PC-9 (cell line): ENCODE results near the gene KIAA0232. TPM values are rescaled to one million over a fixed set of nuclear protein-coding genes. Genes with fewer than 3 reads are reported as not detected.

Source experiments
- BruUV-seq: library from RNA; stranded (reverse); fragments of 400-500 nt; replicated peaks from 2 replicates; lab custom pipeline; 2021; lab: Mats Ljungman, UMichigan
- CTCF ChIA-PET: fragments of 300-600 bp; sonication (Branson Sonifier 250); formaldehyde crosslinking; loops from one replicate; lab custom pipeline; 2022; ENCODE audit warnings: antibody characterized with exemption; lab: Charles Lee
- POLR2A ChIA-PET: fragments of 300-600 bp; sonication (Branson Sonifier 250); formaldehyde crosslinking; loops from one replicate; lab custom pipeline; 2022; ENCODE audit warnings: antibody characterized with exemption; ENCODE audit not compliant: unreplicated experiment; lab: Charles Lee
- DNase-seq, 2 experiments: peaks; one replicate each; pipeline versions ENCODE4 v3.0.0 to v3.0.0-alpha.2; 2015 to 2022; ENCODE audit warnings: mixed read lengths in 1 of 2
- H2AFZ ChIP-seq: fragments of 200-600 bp; sonication (generic); 2 replicates; pipeline ENCODE4 v1.8.1; 2017; ENCODE audit warnings: antibody characterized with exemption
- H3F3A ChIP-seq: fragments of 200-600 bp; sonication (generic); 2 replicates; pipeline ENCODE4 v1.8.1; 2017; ENCODE audit warnings: antibody characterized with exemption, mild to moderate bottlenecking, low read depth; ENCODE audit not compliant: insufficient read depth
- H3K27ac ChIP-seq: fragments of 200-600 bp; sonication (generic); 2 replicates; pipeline ENCODE4 v1.6.1; 2016; ENCODE audit warnings: mixed run types
- H3K27me3 ChIP-seq: fragments of 200-600 bp; sonication (generic); 2 replicates; pipeline ENCODE4 v1.6.1; 2016; ENCODE audit warnings: low read depth, mixed run types; ENCODE audit not compliant: insufficient read depth
- H3K36me3 ChIP-seq: fragments of 200-600 bp; sonication (generic); 2 replicates; pipeline ENCODE4 v1.6.1; 2016; ENCODE audit warnings: low read depth, mixed run types
- H3K4me1 ChIP-seq: fragments of 200-600 bp; sonication (generic); replicated peaks from 2 replicates; pipeline ENCODE4 v1.6.1; 2016; ENCODE audit warnings: mixed run types; ENCODE audit not compliant: insufficient read depth
- H3K4me2 ChIP-seq: fragments of 200-600 bp; sonication (generic); 2 replicates; pipeline ENCODE4 v1.6.1; 2017; ENCODE audit warnings: mixed run types
- H3K4me3 ChIP-seq: fragments of 200-600 bp; sonication (generic); 2 replicates; pipeline ENCODE4 v1.6.1; 2016; ENCODE audit warnings: mixed run types
- H3K79me2 ChIP-seq: fragments of 200-600 bp; sonication (generic); 2 replicates; pipeline ENCODE4 v1.6.1; 2017; ENCODE audit warnings: low read depth, mixed run types
- H3K9me2 ChIP-seq: fragments of 200-600 bp; sonication (generic); 2 replicates; pipeline ENCODE4 v1.8.1; 2017; ENCODE audit warnings: mild to moderate bottlenecking; ENCODE audit not compliant: insufficient read depth
- H3K9me3 ChIP-seq: fragments of 200-600 bp; sonication (generic); 2 replicates; pipeline ENCODE4 v1.8.1; 2016; ENCODE audit warnings: low read depth; ENCODE audit not compliant: insufficient read depth
- H4K20me1 ChIP-seq: fragments of 200-600 bp; sonication (generic); 2 replicates; pipeline ENCODE4 v1.8.1; 2017; ENCODE audit not compliant: insufficient read depth
- CTCF ChIP-seq: fragments of 200-600 bp; sonication (generic); conservative IDR thresholded peaks from 2 replicates; pipeline ENCODE4 v1.6.1; 2017; ENCODE audit warnings: mixed run types, antibody characterized with exemption, mild to moderate bottlenecking, moderate library complexity
- EZH2 ChIP-seq: fragments of 200-600 bp; sonication (generic); IDR thresholded peaks from 2 replicates; pipeline ENCODE4 v1.8.0; 2017; ENCODE audit warnings: antibody characterized with exemption, low read depth
- intact Hi-C: fragments of 100-400 bp; cut with micrococcal nuclease; formaldehyde crosslinking; loops from one replicate; pipeline ENCODE4 v1.10.0; 2022; ENCODE audit not compliant: unreplicated experiment
- total RNA-seq: library from RNA; stranded (reverse); gene quantifications from 2 replicates; pipeline ENCODE4 v1.2.3, GENCODE V29; 2021

The KIAA0232 gene
- total RNA-seq, 1 experiment from 2014 or later: 24.7 TPM

DNA sequence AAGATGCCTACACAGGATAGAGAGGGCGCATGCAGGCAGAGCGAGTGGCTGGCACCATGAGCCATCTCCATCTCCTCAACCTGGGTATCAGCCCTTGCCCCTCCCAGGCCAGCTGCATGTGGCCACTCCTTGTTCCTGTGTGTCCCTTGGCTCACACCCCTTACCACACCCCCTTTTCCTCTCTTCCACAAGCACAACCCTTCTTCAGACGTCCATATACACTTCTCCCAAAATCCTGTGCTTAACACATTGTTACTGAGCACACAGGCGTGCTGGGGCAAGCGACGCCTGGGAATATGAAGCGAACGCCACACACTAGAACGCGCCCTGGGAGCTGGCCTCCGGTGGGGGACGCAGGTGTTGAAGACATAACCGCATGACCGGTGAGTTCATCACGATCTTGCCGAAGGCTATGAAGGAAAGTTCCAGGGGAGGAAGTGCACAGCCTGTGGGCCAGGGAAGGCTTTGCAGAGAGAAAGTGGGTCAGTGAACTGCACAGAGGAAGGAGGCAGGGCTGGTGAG lies 19.1 kb upstream of the KIAA0232 start:
- H2AFZ ChIP-seq: peak overlapping the region; percentile 61
- H3K27ac ChIP-seq: peak overlapping the region; percentile 88
- DNase-seq: peak; percentile 81 to 91
- no TSS peak for BruUV-seq
- H3K4me3 ChIP-seq: peak overlapping the region; percentile 47; the same call in 1 of the 2 replicates
- H3K27me3 ChIP-seq: no peaks in the 10 kb centered on the region
- H3K9me3 ChIP-seq: no peaks in the 10 kb centered on the region
- peaks cover 53% of the 10 kb centered on the region for H3K4me1 ChIP-seq
- intact Hi-C loops: loop anchor here (1.0 kb wide), 1 partner anchor 43 kb away; no protein-coding TSS in a partner anchor
- no peaks in the 10 kb centered on the region for H3K9me2 ChIP-seq
- no peak for TF ChIP-seq EZH2
- peak; percentile 56 for TF ChIP-seq CTCF
- no peaks in the 10 kb centered on the region for H3K79me2 ChIP-seq
- H3K36me3 ChIP-seq: no peaks in the 10 kb centered on the region
- H3F3A ChIP-seq: peaks cover 9% of the 10 kb centered on the region; the same call in 1 of the 2 replicates
- POLR2A ChIA-PET: interaction anchor here (0.9 kb wide), 1 partner anchor 90 kb away, joined by 3 read pairs; a partner anchor contains a TSS
- peak overlapping the region; percentile 73 for H3K4me2 ChIP-seq
- no peaks in the 10 kb centered on the region for H4K20me1 ChIP-seq
- CTCF ChIA-PET: interaction anchor here (0.6 kb wide), 1 partner anchor 537 kb away, joined by 3 read pairs; no protein-coding TSS in a partner anchor

DNA sequence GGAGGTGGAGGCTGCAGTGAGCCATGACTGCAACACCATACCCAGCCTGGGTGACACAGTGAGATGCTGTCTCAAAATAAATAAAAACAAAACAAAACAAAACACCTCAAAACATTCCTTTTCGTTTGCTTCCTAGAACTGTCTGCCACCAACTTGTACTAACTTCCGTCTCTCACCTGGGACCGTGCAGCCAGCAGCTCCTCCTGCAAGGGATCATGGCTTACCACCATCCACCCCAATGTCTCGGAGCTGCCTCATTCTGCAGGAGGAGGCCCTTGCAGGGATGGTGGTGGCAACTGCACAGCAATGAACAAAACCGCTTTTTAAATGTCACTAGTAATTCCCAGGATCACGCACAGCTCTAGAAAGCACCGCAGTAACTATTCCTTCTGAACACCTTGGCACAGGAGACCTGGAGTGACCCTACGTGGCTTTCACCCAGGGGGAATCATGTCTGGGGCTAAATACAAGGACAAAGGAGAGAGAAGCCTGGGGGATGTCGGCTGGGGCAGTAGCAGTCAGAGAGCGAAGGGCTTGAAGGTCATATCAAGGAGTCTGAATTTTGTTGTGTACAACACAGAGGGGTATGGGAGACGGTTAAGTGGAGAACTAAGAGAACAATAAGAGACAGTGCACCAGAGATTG lies 17.4 kb upstream of the KIAA0232 start:
- no peaks in the 10 kb centered on the region for H3K79me2 ChIP-seq
- POLR2A ChIA-PET: no interaction called here
- H3K9me3 ChIP-seq: no peaks in the 10 kb centered on the region
- peaks cover 64% of the 10 kb centered on the region for H3K4me1 ChIP-seq
- BruUV-seq: no TSS peak
- H3K4me2 ChIP-seq: no peak overlapping the region
- no peaks in the 10 kb centered on the region for H3K9me2 ChIP-seq
- no peak for TF ChIP-seq CTCF
- no peak for TF ChIP-seq EZH2
- peaks cover 9% of the 10 kb centered on the region; the same call in 1 of the 2 replicates for H3F3A ChIP-seq
- CTCF ChIA-PET: no interaction called here
- no peaks in the 10 kb centered on the region for H3K36me3 ChIP-seq
- H2AFZ ChIP-seq: no peak overlapping the region
- no peaks in the 10 kb centered on the region for H4K20me1 ChIP-seq
- no peak overlapping the region for H3K27ac ChIP-seq
- no peaks in the 10 kb centered on the region for H3K27me3 ChIP-seq
- DNase-seq: no peak
- H3K4me3 ChIP-seq: no peak overlapping the region
- intact Hi-C loops: no loop called here

DNA sequence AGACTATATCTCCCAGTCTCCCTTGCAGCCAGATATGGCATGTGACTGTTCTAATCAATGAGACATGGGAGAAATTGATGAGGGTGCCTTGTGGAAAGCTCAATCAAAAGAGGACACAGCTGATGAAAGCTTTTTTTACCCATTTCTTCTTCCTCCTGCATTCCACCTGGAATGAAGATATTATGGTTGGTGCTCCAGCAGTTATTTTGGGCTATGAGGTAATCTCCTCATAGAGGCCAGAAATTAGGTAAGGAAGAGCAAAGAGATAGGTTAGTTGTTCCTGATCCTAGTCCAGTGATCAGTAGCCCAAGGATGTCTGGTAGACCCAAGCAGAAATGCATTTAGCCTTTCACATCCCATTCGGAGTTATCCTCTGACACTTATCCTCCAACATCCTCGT lies 16.8 kb upstream of the KIAA0232 start:
- H3K4me3 ChIP-seq: no peak overlapping the region
- ChIA-PET CTCF (no interaction called here), POLR2A (no interaction called here)
- no peaks in the 10 kb centered on the region for H3K79me2 ChIP-seq
- BruUV-seq: no TSS peak
- no peaks in the 10 kb centered on the region for H3K9me2 ChIP-seq
- H3K9me3 ChIP-seq: no peaks in the 10 kb centered on the region
- no peaks in the 10 kb centered on the region for H3K36me3 ChIP-seq
- H2AFZ ChIP-seq: no peak overlapping the region
- no peak overlapping the region for H3K4me2 ChIP-seq
- TF ChIP-seq CTCF (no peak), EZH2 (no peak)
- peaks cover 70% of the 10 kb centered on the region for H3K4me1 ChIP-seq
- no peaks in the 10 kb centered on the region for H4K20me1 ChIP-seq
- no peaks in the 10 kb centered on the region for H3K27me3 ChIP-seq
- H3K27ac ChIP-seq: no peak overlapping the region
- DNase-seq: no peak
- intact Hi-C loops: no loop called here
- peaks cover 9% of the 10 kb centered on the region; the same call in 1 of the 2 replicates for H3F3A ChIP-seq
